Posterior cingulate gyrus (tissue), 11 donors: ENCODE data around the gene COBL.
"Not testable (repeated sequence)": the region's sequence is repeated elsewhere in the genome, so short reads cannot be mapped to it uniquely, and the experiment has no call there.

ENCODE experiments used
- DNase-seq, 10 donors: peaks; one replicate each; pipeline versions ENCODE4 v3.0.0 to v3.0.0-alpha.2; 2020 to 2021; ENCODE audit warnings: mixed read lengths in 3 of 10
- intact Hi-C: fragments of 100-400 bp; cut with DNase I; formaldehyde crosslinking; loops from one replicate; pipeline ENCODE4 v1.15.1; 2023

COBL gene

GRCh38 chr7:50994753-50995319 is 321.8 kb downstream of the COBL start:
- intact Hi-C loops: no loop called here
- DNase-seq: no peak

- intact Hi-C loops, DNase-seq: not testable (repeated sequence)
Observed at GRCh38 chr7:50990214-50990613, 326.4 kb downstream of the COBL start.

DNA sequence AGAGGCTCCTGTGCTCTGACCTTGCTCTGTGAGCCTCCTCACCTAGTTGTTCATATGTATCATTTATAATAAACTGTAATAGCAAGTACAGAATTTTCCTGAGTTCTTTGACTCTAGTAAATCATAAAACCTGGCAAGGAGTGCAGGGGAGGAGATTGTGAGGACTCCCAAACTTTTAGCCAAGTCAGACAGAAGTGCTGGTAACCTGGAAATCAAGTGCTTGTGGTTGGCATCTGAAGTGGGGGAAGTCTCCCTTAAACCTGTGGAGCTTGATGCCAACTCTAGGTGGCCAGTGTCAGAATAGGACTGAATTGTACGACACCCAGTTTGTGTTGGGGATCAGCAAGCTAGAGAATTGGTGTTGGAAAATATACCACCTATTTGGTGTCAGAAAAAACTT is 327.6 kb downstream of the COBL start:
- intact Hi-C loops: no loop called here
- no peak for DNase-seq

DNA sequence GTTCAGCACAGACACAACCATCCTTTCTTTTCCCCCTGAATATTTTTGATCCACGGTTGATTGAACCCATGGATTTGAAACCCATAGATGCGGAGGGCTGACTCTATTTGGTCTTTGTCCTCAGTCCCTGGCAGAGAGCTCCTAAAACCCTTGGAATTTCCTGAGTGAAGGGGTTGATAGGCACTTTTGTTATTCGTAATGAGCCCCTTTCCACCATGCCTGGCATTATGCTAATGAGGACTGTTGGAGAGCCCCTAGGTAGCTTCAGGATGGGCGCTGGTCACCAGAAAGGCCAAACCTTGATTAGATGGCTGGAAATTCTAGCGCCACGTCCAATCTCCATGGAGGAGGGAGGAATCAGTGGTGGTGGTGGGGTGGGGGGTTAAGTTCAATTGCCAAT is 328.1 kb downstream of the COBL start:
- no peak for DNase-seq
- intact Hi-C loops: no loop called here

DNA sequence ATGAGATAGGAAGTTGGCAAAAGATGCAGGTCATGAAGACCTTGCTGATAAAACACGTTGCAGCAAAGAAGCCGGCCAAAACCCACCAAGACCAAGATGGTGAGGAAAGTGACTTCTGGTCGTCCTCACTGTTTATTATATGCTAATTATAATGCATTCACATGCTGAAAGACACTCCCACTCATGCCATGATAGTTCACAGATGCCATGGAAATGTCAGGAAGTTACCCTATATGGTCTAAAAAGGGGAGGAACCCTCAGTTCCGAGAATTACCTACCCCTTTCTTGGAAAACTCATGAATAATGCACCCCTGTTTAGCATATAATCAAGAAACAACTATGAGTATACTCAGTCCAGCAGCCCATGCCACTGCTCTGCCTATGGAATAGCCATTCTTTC is 331.5 kb downstream of the COBL start:
- intact Hi-C loops: no loop called here

DNA sequence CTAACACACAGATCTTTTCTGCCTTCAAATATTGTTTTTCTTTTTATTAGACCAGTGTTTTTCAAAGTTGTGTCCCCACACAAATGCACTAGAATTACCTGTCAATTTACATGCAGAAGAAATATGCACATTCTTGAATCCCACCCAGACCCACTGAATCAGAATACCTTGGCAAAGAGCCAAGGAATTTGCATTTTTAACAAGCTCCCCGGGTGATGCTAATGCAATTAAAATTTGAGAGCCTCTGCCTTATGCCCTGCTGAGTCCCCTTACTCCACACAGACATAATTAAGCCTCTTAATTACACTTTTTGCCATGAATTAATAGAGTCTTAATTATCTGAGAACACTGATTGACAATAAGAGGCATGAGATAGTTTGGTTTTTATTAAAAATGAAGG is 332.8 kb downstream of the COBL start:
- intact Hi-C loops: no loop called here
- DNase-seq: no peak

More for the DNA sequence above, 331.5 kb downstream of the COBL start:
- no peak for DNase-seq

GRCh38 chr7:50982626-50983025 is 334.0 kb downstream of the COBL start:
- intact Hi-C loops: no loop called here
- no peak for DNase-seq

DNA sequence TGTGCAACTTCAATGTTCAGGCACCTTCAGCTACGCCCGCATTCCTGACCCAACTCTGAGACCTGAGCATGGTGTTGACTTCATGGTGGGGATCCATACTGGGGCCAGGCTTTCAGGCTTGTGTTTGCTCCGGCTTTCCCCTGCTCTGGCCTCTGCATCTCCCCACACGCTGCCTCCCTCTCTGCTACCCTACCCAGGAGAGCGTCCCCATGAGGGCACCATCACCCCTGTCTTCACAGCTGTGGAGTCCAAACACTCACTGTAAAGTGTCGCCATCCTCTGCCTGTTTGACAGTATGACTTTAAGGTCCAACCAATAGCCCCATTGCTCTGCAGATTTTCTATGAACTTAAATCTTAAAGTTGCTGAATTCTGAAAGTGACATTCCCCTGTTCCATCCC is 334.9 kb downstream of the COBL start:
- no peak for DNase-seq
- intact Hi-C loops: no loop called here

GRCh38 chr7:50980411-50980810 is 336.2 kb downstream of the COBL start:
- intact Hi-C loops: no loop called here
- DNase-seq: no peak

GRCh38 chr7:50978633-50979215 is 337.9 kb downstream of the COBL start:
- intact Hi-C loops: no loop called here
- no peak for DNase-seq

GRCh38 chr7:50977421-50977820 is 339.2 kb downstream of the COBL start:
- intact Hi-C loops: no loop called here
- no peak for DNase-seq

GRCh38 chr7:50976064-50976463 is 340.5 kb downstream of the COBL start:
- no peak for DNase-seq
- intact Hi-C loops: no loop called here

DNA sequence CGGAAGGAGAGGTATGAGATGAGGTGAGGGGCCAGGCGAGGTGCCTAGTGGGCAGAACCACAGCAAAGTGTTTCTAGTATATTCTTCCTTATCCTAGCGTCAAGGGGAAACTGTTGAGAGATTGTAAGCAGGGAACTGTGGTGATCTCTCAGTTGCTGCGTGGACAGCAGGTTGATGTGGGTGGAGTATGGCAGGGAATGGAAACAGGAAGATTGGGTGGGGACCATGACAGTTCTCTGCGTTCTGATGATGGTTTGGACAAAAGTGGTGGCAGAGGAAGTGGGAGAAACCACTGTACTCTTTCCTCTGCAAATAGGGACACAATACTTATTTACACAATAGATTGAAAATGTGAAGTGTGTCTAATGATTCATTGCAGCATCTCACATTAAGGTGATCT is 342.4 kb downstream of the COBL start:
- no peak for DNase-seq
- intact Hi-C loops: no loop called here

DNA sequence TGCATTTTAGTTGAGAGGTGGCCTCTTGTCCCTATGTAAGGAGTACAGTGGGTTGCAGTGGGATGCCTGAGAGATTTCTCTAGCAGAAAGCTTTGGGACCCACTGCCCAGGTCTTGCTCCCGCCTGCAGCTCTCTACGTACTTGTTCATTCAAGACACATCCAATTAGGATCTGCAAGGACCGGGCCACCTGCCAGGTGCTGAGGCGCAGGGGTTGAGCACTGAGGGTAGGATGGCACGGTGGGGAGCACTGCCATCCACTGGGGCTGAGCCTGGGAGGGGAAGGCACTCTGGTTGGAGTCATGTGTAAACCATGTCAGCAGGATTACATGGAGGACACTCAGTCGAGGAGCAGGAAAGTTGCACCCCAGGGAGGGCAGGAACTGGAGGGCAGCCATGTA is 342.8 kb downstream of the COBL start:
- DNase-seq: peak in 2 of 10 donors; percentile 55 to 81
- intact Hi-C loops: no loop called here

DNA sequence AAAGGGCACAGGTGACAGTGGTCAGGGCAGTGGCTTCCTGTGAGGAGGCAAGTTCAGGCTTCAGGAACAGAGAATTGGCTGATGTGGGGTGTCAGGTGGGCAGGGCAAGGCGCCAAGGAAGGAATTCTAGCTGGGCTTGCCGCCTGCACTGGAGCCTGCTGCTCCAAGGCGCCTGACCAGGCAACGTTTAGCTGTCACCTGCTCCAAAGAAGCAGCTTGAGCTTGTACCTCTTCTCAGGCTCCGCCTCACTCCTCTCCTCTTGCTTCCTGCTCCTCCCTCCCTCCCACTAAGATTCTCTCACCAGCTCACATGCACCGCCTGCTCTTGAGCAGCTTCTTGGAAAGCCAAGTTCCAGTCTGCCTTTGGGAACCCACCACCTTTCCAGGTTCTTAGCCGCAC is 346.5 kb downstream of the COBL start:
- intact Hi-C loops: no loop called here
- no peak for DNase-seq
